Muscle layer of duodenum (tissue), 2 donors: ENCODE results near the gene MTFR1L.
"Not testable (repeated sequence)": the region's sequence is repeated elsewhere in the genome, so short reads cannot be mapped to it uniquely, and the experiment has no call there.

Experiments
- H3K27ac ChIP-seq: one replicate; pipeline ENCODE4 v1.7.0; 2013; ENCODE audit warnings: mild to moderate bottlenecking, low read length
- H3K27me3 ChIP-seq: one replicate; pipeline ENCODE4 v1.7.0; 2013; ENCODE audit warnings: low read depth, mild to moderate bottlenecking, control low read depth, low read length
- H3K36me3 ChIP-seq, 2 donors: one replicate each; pipeline ENCODE4 v1.7.0; 2013; ENCODE audit warnings: low read length in 2 of 2, control low read depth in 1 of 2, mild to moderate bottlenecking in 1 of 2; ENCODE audit not compliant: insufficient read depth in 2 of 2, control insufficient read depth in 1 of 2
- H3K4me1 ChIP-seq, 2 donors: one replicate each; pipeline ENCODE4 v1.7.0; 2013; ENCODE audit warnings: low read length in 2 of 2, mild to moderate bottlenecking in 2 of 2, control low read depth in 1 of 2, moderate library complexity in 1 of 2; ENCODE audit not compliant: insufficient read depth in 2 of 2, control insufficient read depth in 1 of 2
- H3K4me3 ChIP-seq, 2 donors: one replicate each; pipeline ENCODE4 v1.7.0; 2013; ENCODE audit warnings: low read length in 2 of 2, low read depth in 1 of 2, mild to moderate bottlenecking in 1 of 2
- H3K9me3 ChIP-seq, 2 donors: one replicate each; pipeline ENCODE4 v1.7.0; 2013; ENCODE audit warnings: low read length in 2 of 2, control low read depth in 1 of 2, mild to moderate bottlenecking in 1 of 2; ENCODE audit not compliant: control insufficient read depth in 1 of 2
- donor health status: healthy.

Gene MTFR1L

GRCh38 chr1:25836695-25837094, 16.9 kb downstream of the MTFR1L start:
- H3K27me3 ChIP-seq: no peaks in the 10 kb centered on the region
- no peaks in the 10 kb centered on the region for H3K4me1 ChIP-seq
- H3K9me3 ChIP-seq: no peaks in the 10 kb centered on the region
- H3K4me3 ChIP-seq: no peak overlapping the region
- H3K27ac ChIP-seq: no peak overlapping the region
- H3K36me3 ChIP-seq: peaks cover 17 to 24% of the 10 kb centered on the region in 2 donors

GRCh38 chr1:25837262-25837875, 17.6 kb downstream of the MTFR1L start:
- Histone ChIP-seq H3K9me3 (no peaks in the 10 kb centered on the region), H3K27me3 (no peaks in the 10 kb centered on the region), H3K4me3 (no peak overlapping the region), H3K4me1 (no peaks in the 10 kb centered on the region), H3K27ac (no peak overlapping the region), H3K36me3 (peaks cover 10 to 17% of the 10 kb centered on the region in 2 donors)

GRCh38 chr1:25839808-25840207, 20.1 kb downstream of the MTFR1L start:
- not testable (repeated sequence) for H3K27me3 ChIP-seq, H3K36me3 ChIP-seq, H3K9me3 ChIP-seq, H3K4me1 ChIP-seq, H3K4me3 ChIP-seq, H3K27ac ChIP-seq

GRCh38 chr1:25843483-25843882, 23.7 kb downstream of the MTFR1L start:
- H3K4me1 ChIP-seq: no peaks in the 10 kb centered on the region
- no peaks in the 10 kb centered on the region for H3K36me3 ChIP-seq
- no peak overlapping the region for H3K27ac ChIP-seq
- H3K4me3 ChIP-seq: no peak overlapping the region
- no peaks in the 10 kb centered on the region for H3K27me3 ChIP-seq
- no peaks in the 10 kb centered on the region for H3K9me3 ChIP-seq

GRCh38 chr1:25844536-25845337, 25.0 kb downstream of the MTFR1L start:
- Histone ChIP-seq H3K4me3 (no peak overlapping the region), H3K9me3 (no peaks in the 10 kb centered on the region), H3K36me3 (no peaks in the 10 kb centered on the region), H3K27ac (no peak overlapping the region), H3K4me1 (no peaks in the 10 kb centered on the region), H3K27me3 (no peaks in the 10 kb centered on the region)

- Histone ChIP-seq H3K4me3 (no peak overlapping the region), H3K4me1 (no peaks in the 10 kb centered on the region), H3K27me3 (no peaks in the 10 kb centered on the region), H3K27ac (no peak overlapping the region), H3K36me3 (no peaks in the 10 kb centered on the region), H3K9me3 (no peaks in the 10 kb centered on the region)
Measured at GRCh38 chr1:25845664-25846063, 25.9 kb downstream of the MTFR1L start.

GRCh38 chr1:25847929-25848328, 28.2 kb downstream of the MTFR1L start:
- Histone ChIP-seq H3K4me1 (no peaks in the 10 kb centered on the region), H3K4me3 (no peak overlapping the region), H3K27ac (no peak overlapping the region), H3K36me3 (no peaks in the 10 kb centered on the region), H3K27me3 (no peaks in the 10 kb centered on the region), H3K9me3 (no peaks in the 10 kb centered on the region)

- Histone ChIP-seq H3K4me3 (no peak overlapping the region), H3K27ac (no peak overlapping the region), H3K36me3 (no peaks in the 10 kb centered on the region), H3K4me1 (no peaks in the 10 kb centered on the region), H3K9me3 (no peaks in the 10 kb centered on the region), H3K27me3 (no peaks in the 10 kb centered on the region)
Measured at GRCh38 chr1:25848531-25848930, 28.8 kb downstream of the MTFR1L start.

GRCh38 chr1:25854554-25854953, 34.8 kb downstream of the MTFR1L start:
- Histone ChIP-seq H3K4me1 (peaks cover 5 to 6% of the 10 kb centered on the region in 2 donors), H3K36me3 (no peaks in the 10 kb centered on the region), H3K27me3 (no peaks in the 10 kb centered on the region), H3K27ac (no peak overlapping the region), H3K4me3 (no peak overlapping the region), H3K9me3 (no peaks in the 10 kb centered on the region)

GRCh38 chr1:25856856-25857255, 37.1 kb downstream of the MTFR1L start:
- no peaks in the 10 kb centered on the region for H3K27me3 ChIP-seq
- peaks cover 5 to 6% of the 10 kb centered on the region in 2 donors for H3K4me1 ChIP-seq
- H3K36me3 ChIP-seq: no peaks in the 10 kb centered on the region
- no peak overlapping the region for H3K27ac ChIP-seq
- H3K9me3 ChIP-seq: no peaks in the 10 kb centered on the region
- no peak overlapping the region for H3K4me3 ChIP-seq

- no peaks in the 10 kb centered on the region for H3K27me3 ChIP-seq
- H3K9me3 ChIP-seq: no peaks in the 10 kb centered on the region
- H3K4me3 ChIP-seq: peak overlapping the region; percentile 78 to 91
- no peak overlapping the region for H3K27ac ChIP-seq
- H3K36me3 ChIP-seq: peaks cover 0 to 16% of the 10 kb centered on the region in 2 donors
- H3K4me1 ChIP-seq: peaks cover 5 to 6% of the 10 kb centered on the region in 2 donors
Measured at GRCh38 chr1:25858494-25858893, 38.7 kb downstream of the MTFR1L start.
